Osteoblast (primary cell): ENCODE data around the gene ASCC1. TPM values are rescaled to one million over a fixed set of nuclear protein-coding genes. Genes with fewer than 3 reads are reported as not detected.

Experiments used
- DNase-seq: peaks from one replicate; pipeline ENCODE4 v3.0.0; 2011; ENCODE audit warnings: low spot score, mixed read lengths; ENCODE audit not compliant: insufficient read length; ENCODE audit errors: missing footprints
- H2AFZ ChIP-seq: 2 replicates; pipeline ENCODE4 v1.6.0; 2011; ENCODE audit warnings: mild to moderate bottlenecking, low read length
- H3K27ac ChIP-seq: 2 replicates; pipeline ENCODE4 v1.5.1; 2011; ENCODE audit warnings: mild to moderate bottlenecking, low read depth, low read length, moderate library complexity
- H3K27me3 ChIP-seq: 2 replicates; pipeline ENCODE4 v1.6.0; 2012; ENCODE audit warnings: mild to moderate bottlenecking, control low read depth, inconsistent platforms, low read length, moderate library complexity; ENCODE audit not compliant: insufficient read depth
- H3K36me3 ChIP-seq: 2 replicates; pipeline ENCODE4 v1.5.1; 2011; ENCODE audit warnings: mild to moderate bottlenecking, low read length, control low read depth, moderate library complexity; ENCODE audit not compliant: insufficient read depth
- H3K4me1 ChIP-seq: 2 replicates; pipeline ENCODE4 v1.5.1; 2011; ENCODE audit warnings: mild to moderate bottlenecking, low read length, control low read depth, moderate library complexity; ENCODE audit not compliant: insufficient read depth
- H3K4me2 ChIP-seq: 2 replicates; pipeline ENCODE4 v1.6.0; 2011; ENCODE audit warnings: mild to moderate bottlenecking, low read length; ENCODE audit not compliant: insufficient read depth
- H3K4me3 ChIP-seq: fragments of 200-600 bp; sonication (generic); 3 replicates; pipeline ENCODE4 v1.5.1; 2012; ENCODE audit warnings: mild to moderate bottlenecking, low read length, inconsistent platforms; ENCODE audit not compliant: insufficient read depth
- H3K79me2 ChIP-seq: 2 replicates; pipeline ENCODE4 v1.6.0; 2012; ENCODE audit warnings: mild to moderate bottlenecking, low read length, control low read depth, inconsistent platforms; ENCODE audit not compliant: insufficient read depth
- H3K9me3 ChIP-seq: 2 replicates; pipeline ENCODE4 v1.5.1; 2011; ENCODE audit warnings: low read depth, low read length, control low read depth
- H4K20me1 ChIP-seq: 2 replicates; pipeline ENCODE4 v1.6.0; 2012; ENCODE audit warnings: mild to moderate bottlenecking, low read length, control low read depth; ENCODE audit not compliant: insufficient read depth
- CTCF ChIP-seq: IDR thresholded peaks from 2 replicates; pipeline ENCODE4 v1.5.1; 2011; ENCODE audit warnings: mild to moderate bottlenecking, low read depth, low read length, moderate library complexity; ENCODE audit errors: extremely low read depth
- total RNA-seq: library from RNA; depleted of rRNA; stranded (reverse); fragments of >200 nt; gene quantifications from 2 replicates; pipeline ENCODE4 v1.2.3, GENCODE V29; 2012

ASCC1 gene
- total RNA-seq, 1 donor = 40.2 TPM

GRCh38 chr10:72096115-72097000 is 119.7 kb downstream of the ASCC1 start:
- Histone ChIP-seq H3K4me3 (no peak overlapping the region), H3K27ac (no peak overlapping the region), H3K4me1 (peaks cover 22% of the 10 kb centered on the region), H3K79me2 (no peaks in the 10 kb centered on the region), H3K36me3 (no peaks in the 10 kb centered on the region), H3K9me3 (no peaks in the 10 kb centered on the region), H2AFZ (no peak overlapping the region), H4K20me1 (peaks cover 5% of the 10 kb centered on the region), H3K4me2 (no peak overlapping the region), H3K27me3 (peaks cover 3% of the 10 kb centered on the region)
- no peak for TF ChIP-seq CTCF
- peak; percentile 55 for DNase-seq

GRCh38 chr10:72095195-72095594 is 120.9 kb downstream of the ASCC1 start:
- peaks cover 22% of the 10 kb centered on the region for H3K4me1 ChIP-seq
- H3K9me3 ChIP-seq = no peaks in the 10 kb centered on the region
- H3K4me2 ChIP-seq = no peak overlapping the region
- H4K20me1 ChIP-seq = peaks cover 5% of the 10 kb centered on the region
- TF ChIP-seq CTCF = no peak
- H3K4me3 ChIP-seq = no peak overlapping the region
- H3K27me3 ChIP-seq = peaks cover 7% of the 10 kb centered on the region
- no peaks in the 10 kb centered on the region for H3K36me3 ChIP-seq
- DNase-seq = no peak
- H3K27ac ChIP-seq = no peak overlapping the region
- no peaks in the 10 kb centered on the region for H3K79me2 ChIP-seq
- no peak overlapping the region for H2AFZ ChIP-seq

- Histone ChIP-seq H3K27me3 (peaks cover 12% of the 10 kb centered on the region), H4K20me1 (peaks cover 5% of the 10 kb centered on the region), H3K27ac (no peak overlapping the region), H2AFZ (no peak overlapping the region), H3K79me2 (no peaks in the 10 kb centered on the region), H3K9me3 (no peaks in the 10 kb centered on the region), H3K4me3 (no peak overlapping the region), H3K4me2 (no peak overlapping the region), H3K36me3 (no peaks in the 10 kb centered on the region), H3K4me1 (peaks cover 22% of the 10 kb centered on the region)
- no peak for DNase-seq
- TF ChIP-seq CTCF = no peak
Observed at GRCh38 chr10:72094574-72094973, 121.5 kb downstream of the ASCC1 start.

- TF ChIP-seq CTCF = no peak
- Histone ChIP-seq H3K27me3 (peaks cover 21% of the 10 kb centered on the region), H3K4me1 (peaks cover 20% of the 10 kb centered on the region), H3K36me3 (no peaks in the 10 kb centered on the region), H4K20me1 (peaks cover 4% of the 10 kb centered on the region), H3K4me3 (no peak overlapping the region), H3K27ac (no peak overlapping the region), H3K9me3 (no peaks in the 10 kb centered on the region), H3K4me2 (no peak overlapping the region), H2AFZ (no peak overlapping the region), H3K79me2 (no peaks in the 10 kb centered on the region)
- DNase-seq = no peak
Observed at GRCh38 chr10:72093450-72093849, 122.6 kb downstream of the ASCC1 start.
